ENCODE data around the gene PCF11.

The PCF11 gene

DNA sequence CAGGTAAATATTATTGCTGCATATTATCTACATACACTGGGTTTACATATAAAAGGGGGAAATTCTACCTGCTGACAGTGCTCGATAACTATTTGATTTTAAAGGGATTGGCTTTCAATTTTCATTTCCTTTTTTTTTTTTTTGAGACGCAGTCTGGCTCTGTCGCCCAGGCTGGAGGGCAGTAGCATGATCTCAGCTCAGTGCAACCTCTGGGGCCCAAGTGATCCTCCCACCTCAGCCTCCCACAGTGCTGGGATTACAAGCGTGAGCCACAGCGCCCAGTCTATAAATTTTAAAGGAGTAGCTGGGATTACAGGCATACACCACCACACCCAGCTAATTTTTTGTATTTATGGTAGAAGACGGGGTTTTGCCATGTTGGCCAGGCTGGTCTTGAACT, 3.2 kb upstream of the PCF11 start:
- no peak for DNase-seq (ENCODE audit: low read depth in 1 of 2, low spot score in 1 of 2)

DNA sequence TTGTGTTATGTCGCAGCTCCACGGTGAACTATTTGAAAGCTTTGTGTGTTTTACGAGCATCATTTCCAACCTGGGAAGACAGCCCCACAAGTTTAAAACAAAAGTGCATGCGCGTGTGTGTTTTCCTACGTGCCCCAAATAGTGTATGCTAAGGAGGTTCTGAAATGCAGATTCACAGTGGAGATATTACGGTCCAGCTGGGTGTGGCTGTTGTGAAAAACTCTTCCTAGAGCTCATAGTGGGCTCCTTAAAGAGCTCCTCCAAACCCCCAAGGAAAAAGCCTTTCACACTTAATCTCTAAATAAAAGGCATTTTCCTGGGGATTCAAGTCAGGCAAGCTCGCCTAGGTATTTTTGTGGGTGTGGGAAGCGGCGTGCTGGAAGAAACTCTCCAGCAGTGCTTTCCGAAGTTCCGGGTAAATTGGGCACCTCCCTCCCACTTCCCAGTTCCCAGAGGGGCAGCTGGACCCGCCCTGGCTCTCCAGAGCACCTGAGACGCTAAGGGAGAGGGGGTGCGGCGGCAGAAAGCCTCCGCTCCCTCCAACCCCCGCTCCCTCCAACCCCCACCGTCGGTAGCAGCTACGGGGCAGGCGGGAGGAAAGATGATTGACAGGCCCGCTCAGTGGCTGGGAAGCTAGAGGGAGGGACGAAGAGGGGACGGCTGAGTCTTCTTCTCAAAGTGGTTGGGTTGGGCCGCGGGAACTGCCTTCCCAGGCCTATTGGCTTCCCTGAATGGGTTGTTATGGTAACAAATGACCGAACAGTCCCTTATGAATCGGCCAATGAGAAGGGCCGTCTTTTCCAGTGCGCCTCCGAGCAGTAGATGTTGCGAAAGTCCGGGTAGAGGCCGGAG, 561 bp upstream of the PCF11 start:
- peak; percentile 90 to 98 for DNase-seq (ENCODE audit: low read depth in 1 of 2, low spot score in 1 of 2)

DNA sequence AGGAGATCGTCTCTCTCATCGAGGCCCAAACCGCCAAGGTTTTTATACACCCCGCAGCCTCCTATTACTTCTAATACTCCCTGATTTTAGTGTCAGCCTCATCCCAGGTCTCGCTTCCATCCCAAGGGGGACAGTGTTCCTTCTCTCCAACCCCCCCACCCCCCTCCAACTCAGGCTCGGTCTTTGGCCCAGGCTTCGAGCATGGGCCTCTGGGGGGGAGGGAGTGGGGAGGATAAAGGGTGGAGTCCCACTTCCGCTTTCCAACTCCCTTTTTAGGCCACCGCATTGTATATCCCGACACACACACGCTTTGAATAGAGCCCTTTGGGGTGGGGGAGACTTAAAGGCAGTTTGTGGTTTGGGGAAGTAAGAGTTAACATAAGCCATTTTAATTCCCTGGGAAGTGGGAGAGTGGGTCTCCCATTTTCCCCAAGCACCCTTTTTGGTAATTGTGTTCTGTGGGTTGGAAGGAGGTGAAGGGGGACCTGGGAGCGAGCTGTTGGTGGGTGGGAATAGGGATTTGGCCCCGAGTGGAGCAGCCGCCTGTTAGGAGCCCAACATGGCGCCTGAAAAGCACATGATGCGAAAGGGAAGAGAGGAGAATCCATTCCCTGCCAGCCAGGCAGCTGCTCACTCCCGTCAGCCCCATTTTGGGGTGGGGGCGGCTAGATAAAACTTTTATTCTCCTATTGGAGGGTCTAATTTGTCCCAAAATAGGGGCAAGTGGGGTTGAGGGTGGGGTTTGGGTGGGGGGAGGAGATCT, 844 bp downstream of the PCF11 start:
- DNase-seq (ENCODE audit: low read depth in 1 of 2, low spot score in 1 of 2) = peak; percentile 33 to 39

DNA sequence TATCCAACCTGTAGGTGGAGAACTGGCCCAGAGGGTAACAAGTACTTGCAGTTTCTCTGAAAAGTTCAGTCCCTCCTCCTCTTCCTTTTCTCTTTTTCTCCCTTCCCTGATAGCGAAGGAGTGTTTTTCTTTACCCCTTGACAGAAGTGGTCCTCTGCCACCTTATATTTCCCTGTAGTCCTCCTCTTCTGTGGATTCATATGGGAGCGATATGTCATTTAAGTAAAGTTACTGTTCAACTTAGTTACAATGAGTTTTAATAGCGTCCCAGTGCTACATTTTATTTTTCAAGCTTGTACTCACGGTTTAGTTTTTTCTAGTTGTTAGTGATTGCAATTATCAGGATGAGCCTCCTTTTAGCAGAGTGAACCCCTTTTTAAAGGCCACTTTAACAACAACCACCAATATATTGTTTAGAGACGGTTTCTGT, 1.4 kb downstream of the PCF11 start:
- DNase-seq (ENCODE audit: low read depth in 1 of 2, low spot score in 1 of 2) = peak in 1 of 2 donors; percentile 32

DNA sequence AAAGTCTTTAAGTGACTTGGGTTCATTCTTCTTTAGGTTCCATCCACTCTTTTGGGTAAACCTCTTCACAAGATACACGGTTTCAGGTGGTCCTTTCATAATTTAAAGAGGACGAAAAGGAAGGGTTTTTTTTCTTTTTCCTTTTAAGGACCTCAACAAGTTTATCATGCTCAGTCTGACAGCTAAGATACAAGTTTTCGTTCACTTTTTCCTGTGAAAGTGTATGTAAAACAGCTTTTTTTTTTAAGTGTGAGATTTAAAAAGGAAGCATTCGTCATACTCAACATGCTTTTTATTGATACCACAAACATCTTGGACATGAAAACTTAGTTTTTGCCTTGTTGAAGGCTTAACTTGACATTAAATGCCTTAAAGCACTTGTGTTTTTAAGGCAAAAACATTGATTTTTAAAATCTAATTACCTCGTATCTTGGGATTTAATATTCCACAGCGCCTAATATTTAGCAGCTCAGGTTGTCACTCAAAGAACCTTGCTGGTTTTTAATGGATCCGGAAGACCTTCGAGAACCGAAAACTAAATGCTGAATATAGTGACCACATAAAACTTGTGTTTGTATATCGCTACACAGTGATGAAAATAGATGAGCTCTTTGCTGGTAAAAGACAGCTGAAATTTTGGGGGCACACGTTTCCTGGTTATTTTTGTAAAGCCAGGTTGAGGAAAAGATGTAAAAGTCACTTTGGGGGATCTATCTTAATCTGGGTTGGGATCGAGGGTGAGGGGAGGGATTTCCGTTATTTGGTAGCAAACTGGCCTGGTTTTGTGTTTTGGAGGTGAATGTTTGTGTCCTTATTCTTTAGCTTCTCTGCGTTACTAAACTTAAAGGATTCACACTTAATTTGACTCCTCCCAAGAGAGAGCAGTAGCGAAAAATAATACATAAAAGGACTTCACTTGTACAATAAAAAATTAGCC, 2.3 kb downstream of the PCF11 start:
- no peak for DNase-seq (ENCODE audit: low read depth in 1 of 2, low spot score in 1 of 2)

DNA sequence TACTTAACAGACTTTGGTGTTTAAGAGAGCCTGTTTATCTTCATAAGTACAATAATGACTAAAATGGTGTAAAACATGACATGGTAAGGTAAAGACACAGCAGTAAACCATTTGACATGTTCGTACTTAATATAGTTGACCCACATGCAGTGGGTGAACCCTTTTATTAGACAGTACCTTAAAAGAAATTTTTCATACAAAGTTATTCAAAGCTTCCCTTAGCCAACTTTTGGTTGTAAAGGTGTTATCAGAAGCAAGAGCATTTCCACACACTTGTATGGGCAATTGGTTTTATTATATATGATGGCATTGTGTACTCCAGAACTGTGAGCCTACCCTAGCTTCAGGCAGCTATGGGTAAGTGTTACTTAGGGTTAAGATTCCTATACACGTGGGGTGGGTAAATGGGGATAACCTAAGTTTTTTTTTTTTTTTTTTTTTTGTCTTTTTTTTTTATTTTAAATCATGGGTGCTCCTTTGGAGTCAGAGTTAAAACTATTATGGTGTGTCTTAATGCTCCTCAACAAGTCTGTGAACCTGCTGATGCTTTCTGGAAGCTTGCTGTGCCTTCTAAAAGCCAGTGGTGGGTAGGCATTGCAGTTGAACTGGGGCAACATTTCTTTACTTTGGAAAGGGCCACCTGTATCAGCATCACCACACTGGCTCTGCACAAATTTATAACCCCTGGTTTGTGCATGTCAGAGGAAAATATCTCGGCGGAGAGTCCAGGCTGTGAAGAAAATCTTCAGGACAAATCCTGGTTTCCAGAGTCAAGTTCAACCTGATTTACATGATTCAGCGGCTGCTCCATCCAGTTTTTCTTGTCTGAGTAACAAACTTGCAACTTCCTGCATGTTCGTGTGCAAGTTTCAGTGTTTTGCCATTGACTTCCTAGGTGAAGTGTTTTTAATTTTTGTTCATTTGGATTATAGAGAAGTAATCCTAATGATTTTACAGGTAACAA, 3.3 kb downstream of the PCF11 start:
- no peak for DNase-seq (ENCODE audit: low read depth in 1 of 2, low spot score in 1 of 2)

DNA sequence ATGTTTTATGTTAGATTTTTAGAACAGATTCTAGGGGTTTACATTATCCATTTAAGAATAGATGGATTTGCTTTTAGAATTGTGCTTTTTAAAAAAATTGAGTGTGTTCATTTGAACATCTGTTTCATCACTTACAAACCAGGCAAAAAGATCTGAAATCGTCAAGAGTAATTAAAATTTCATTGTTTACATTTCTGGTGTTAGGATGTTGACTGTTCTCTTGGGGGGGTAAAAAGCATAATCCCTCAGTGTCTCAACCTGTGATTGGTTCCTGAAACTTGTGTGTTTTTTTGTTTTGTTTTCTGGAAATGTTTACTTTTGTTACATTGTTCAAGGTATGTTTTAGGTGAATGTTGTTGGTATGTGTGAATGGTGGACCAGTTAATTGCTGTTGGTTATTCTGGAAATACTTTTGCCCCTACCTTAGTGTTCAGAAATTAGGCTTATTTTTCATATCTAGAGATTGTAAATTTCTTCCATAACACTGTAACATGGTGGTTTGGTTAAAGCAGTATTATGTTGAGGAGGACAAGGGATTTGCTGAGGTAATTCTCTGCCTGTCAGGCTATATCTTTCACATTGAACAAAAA, 4.8 kb downstream of the PCF11 start:
- no peak for DNase-seq (ENCODE audit: low read depth in 1 of 2, low spot score in 1 of 2)

GRCh38 chr11:83162377-83162776, 5.4 kb downstream of the PCF11 start:
- DNase-seq (ENCODE audit: low read depth in 1 of 2, low spot score in 1 of 2) = no peak

DNA sequence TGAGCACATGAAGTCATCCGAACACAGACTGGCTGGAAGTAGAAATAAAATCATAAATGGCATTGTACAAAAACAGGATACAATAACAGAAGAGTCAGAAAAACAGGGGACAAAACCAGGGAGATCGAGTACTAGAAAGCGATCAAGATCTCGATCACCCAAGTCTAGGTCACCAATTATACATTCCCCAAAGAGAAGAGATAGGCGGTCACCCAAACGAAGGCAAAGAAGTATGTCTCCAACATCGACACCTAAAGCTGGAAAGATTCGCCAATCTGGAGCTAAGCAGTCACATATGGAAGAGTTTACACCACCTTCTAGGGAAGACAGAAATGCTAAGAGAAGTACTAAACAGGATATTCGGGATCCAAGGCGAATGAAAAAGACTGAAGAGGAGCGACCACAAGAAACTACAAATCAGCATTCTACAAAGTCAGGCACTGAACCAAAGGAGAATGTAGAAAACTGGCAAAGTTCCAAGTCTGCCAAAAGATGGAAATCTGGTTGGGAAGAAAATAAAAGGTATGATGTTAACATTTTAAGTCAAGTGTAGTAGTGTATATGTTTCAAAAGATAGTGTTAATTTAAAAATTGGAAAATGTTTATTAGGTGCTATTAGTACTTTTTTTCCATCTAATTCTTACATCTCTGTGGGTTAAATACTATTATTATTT, 9.4 kb downstream of the PCF11 start:
- no peak for DNase-seq (ENCODE audit: low read depth in 1 of 2, low spot score in 1 of 2)

GRCh38 chr11:83168756-83169155, 11.8 kb downstream of the PCF11 start:
- no peak for DNase-seq (ENCODE audit: low read depth in 1 of 2, low spot score in 1 of 2)

- DNase-seq (ENCODE audit: low read depth in 1 of 2, low spot score in 1 of 2) = no peak
Observed at GRCh38 chr11:83170865-83171264, 13.9 kb downstream of the PCF11 start.

DNA sequence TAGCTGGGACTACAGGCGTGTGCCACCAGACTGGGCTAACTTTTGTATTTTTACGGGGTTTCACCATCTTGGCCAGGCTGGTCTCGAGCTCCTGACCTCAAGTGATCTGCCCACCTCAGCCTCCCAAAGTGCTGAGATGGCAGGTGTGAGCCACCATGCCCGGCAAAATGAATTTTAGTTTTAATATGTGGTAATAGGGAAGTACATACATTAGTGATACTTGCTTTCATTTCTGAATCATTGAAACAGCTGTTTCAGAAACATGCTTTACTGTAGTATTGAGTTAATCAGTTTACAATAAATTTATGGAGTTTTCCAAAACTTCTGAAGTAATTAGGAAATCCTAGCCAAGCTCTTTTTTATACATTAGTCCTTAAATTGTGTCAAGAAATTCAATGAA, 15.6 kb downstream of the PCF11 start:
- DNase-seq (ENCODE audit: low read depth in 1 of 2, low spot score in 1 of 2) = no peak

DNA sequence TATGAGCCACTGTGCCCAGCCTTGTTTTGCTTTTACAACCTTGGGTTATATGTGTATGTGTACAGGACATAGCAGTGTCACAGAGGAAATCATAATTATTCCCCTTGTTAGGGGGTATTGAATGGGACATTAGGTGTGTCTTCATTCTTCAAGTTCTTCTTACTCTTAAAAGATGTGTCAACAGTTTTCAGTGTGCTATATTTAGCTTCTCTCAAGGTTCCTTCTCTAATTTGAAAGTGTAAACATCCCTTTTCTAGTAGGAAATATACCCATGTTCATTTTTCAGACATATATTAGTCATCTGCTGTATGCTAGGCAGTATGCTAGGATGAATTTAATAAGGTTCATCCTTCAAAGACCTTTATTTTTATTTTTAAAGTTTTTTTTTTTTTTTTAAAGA, 17.1 kb downstream of the PCF11 start:
- DNase-seq (ENCODE audit: low read depth in 1 of 2, low spot score in 1 of 2) = no peak

GRCh38 chr11:83175815-83176214, 18.9 kb downstream of the PCF11 start:
- no peak for DNase-seq (ENCODE audit: low read depth in 1 of 2, low spot score in 1 of 2)

DNA sequence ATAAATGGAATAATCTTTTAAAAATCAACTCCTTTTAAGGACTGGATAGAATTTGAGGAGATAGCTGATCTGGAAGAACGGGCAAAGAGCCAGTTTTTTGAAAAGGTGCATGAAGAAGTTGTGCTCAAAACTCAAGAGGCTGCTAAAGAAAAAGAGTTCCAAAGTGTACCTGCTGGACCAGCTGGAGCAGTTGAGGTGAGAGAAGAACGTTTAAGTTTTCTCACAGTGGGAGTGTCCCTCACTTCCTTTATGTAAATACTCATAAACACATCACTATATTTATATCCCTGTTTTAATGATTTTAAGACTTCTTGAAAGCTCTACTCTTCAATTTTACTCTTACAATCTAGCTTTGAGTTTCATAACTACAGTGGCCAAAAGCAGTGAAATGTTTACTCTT, 24.9 kb downstream of the PCF11 start:
- no peak for DNase-seq (ENCODE audit: low read depth in 1 of 2, low spot score in 1 of 2)

- no peak for DNase-seq (ENCODE audit: low read depth in 1 of 2, low spot score in 1 of 2)
Observed at GRCh38 chr11:83185767-83186166, 28.8 kb downstream of the PCF11 start.

DNA sequence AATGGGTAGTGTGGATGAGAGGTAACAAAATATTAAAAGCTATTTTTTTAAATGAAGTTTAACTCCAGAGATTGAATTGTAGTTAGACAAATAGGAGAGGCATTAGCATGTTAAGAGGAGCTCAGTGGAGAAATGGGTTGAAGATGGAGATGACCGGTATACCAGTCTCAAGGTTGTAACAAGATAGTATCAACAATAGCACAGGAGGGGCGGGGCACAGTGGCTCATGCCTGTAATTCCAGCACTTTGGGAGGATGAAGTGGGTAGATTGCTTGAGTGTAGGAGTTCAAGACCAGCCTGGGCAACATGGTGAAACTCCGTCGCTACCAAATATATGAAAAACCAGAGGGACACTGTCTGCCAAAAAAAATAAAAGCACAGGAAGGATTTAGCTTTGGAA, 30.5 kb downstream of the PCF11 start:
- DNase-seq (ENCODE audit: low read depth in 1 of 2, low spot score in 1 of 2) = no peak

DNA sequence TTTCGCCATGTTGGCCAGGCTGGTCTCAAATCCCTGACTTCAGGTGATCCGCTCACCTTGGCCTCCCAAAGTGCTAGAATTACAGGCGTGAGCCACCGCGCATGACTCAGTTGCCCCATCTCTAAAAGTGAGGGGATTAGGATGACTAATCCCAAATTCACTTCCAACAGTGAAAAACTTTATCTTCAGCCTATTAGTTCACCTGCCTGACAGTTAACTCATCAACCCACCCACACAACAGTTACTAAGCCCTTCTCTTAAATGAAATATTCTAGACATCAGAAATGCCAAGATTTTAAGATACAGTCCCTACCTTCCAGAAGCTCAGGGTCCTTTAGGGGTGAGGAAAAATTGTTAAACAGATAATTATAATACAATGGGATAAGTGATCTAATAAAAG, 34.6 kb downstream of the PCF11 start:
- no peak for DNase-seq (ENCODE audit: low read depth in 1 of 2, low spot score in 1 of 2)

GRCh38 chr11:83191986-83192385, 35.1 kb downstream of the PCF11 start:
- DNase-seq (ENCODE audit: low read depth in 1 of 2, low spot score in 1 of 2) = no peak
